ENCODE data around the gene HOXD11. TPM values are rescaled to one million over a fixed set of nuclear protein-coding genes. Genes with fewer than 3 reads are reported as not detected.

Gene HOXD11
- total RNA-seq, 1 experiment from 2014 or later, result not detected

DNA sequence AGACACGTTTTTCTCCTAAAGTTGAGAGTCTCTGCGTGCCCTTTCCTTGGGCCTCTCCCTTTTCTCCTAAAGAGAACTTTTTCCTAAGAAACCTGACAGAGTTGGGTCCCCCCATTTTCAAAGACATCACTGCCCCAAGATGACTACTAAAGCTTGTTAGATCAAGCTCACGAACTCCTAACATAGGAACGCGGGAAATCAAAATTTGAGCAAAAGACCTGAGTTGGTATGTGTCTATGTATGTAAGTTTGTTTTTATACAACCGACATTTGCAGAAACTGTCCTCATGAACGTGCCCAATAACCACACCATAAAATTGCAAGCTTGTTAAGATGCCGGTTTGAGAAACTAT, 13.2 kb upstream of the HOXD11 start:
- Histone ChIP-seq H3K27ac (no peak overlapping the region), H3K4me3 (no peak overlapping the region), H3K9me3 (replicated peaks) (no peaks in the 10 kb centered on the region; the same call in 1 of the 2 replicates), H3K4me1 (replicated peaks) (peaks cover 34% of the 10 kb centered on the region), H3K27me3 (replicated peaks) (peaks cover 78% of the 10 kb centered on the region), H3K36me3 (no peaks in the 10 kb centered on the region)
- no peak for DNase-seq (ENCODE audit: low read depth in 1 of 2, low spot score in 2 of 2)

DNA sequence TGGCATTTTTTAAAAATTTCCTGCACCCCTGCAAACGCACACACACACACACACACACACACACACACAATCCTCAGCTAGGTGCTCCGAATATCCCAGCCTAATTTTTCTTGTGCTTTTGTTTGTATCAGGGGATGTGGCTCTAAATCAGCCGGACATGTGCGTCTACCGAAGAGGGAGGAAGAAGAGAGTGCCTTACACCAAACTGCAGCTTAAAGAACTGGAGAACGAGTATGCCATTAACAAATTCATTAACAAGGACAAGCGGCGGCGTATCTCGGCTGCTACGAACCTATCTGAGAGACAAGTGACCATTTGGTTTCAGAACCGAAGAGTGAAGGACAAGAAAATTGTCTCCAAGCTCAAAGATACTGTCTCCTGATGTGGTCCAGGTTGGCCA, 12.7 kb upstream of the HOXD11 start:
- H3K27ac ChIP-seq, result no peak overlapping the region
- H3K36me3 ChIP-seq, result no peaks in the 10 kb centered on the region
- DNase-seq (ENCODE audit: low read depth in 1 of 2, low spot score in 2 of 2), result no peak
- peaks cover 34% of the 10 kb centered on the region for H3K4me1 ChIP-seq (replicated peaks)
- no peak overlapping the region for H3K4me3 ChIP-seq
- H3K9me3 ChIP-seq (replicated peaks), result no peaks in the 10 kb centered on the region; the same call in 1 of the 2 replicates
- H3K27me3 ChIP-seq (replicated peaks), result peaks cover 78% of the 10 kb centered on the region

DNA sequence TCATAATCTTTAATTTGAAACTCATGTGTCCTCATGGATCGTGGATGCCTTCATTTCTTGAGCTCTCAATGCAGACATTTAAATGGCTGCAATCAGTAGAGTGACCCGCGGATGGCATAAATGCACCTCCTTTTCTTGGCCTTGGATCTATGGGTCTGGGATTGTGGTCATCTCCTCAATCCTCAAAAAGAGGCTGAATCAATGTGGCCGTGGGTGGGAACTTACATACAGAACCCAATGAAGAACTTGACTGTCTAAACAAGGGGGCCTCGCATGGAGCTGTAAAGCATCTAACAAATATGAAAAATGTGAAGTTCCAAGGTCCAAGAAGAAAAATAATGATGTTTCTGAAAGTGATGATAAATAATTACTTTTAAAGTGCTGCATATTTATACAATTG, 11.7 kb upstream of the HOXD11 start:
- H3K9me3 ChIP-seq (replicated peaks), result no peaks in the 10 kb centered on the region; the same call in 1 of the 2 replicates
- H3K36me3 ChIP-seq, result no peaks in the 10 kb centered on the region
- H3K27me3 ChIP-seq (replicated peaks), result peaks cover 67% of the 10 kb centered on the region
- DNase-seq (ENCODE audit: low read depth in 1 of 2, low spot score in 2 of 2), result no peak
- no peak overlapping the region for H3K27ac ChIP-seq
- no peak overlapping the region for H3K4me3 ChIP-seq
- peaks cover 34% of the 10 kb centered on the region for H3K4me1 ChIP-seq (replicated peaks)

DNA sequence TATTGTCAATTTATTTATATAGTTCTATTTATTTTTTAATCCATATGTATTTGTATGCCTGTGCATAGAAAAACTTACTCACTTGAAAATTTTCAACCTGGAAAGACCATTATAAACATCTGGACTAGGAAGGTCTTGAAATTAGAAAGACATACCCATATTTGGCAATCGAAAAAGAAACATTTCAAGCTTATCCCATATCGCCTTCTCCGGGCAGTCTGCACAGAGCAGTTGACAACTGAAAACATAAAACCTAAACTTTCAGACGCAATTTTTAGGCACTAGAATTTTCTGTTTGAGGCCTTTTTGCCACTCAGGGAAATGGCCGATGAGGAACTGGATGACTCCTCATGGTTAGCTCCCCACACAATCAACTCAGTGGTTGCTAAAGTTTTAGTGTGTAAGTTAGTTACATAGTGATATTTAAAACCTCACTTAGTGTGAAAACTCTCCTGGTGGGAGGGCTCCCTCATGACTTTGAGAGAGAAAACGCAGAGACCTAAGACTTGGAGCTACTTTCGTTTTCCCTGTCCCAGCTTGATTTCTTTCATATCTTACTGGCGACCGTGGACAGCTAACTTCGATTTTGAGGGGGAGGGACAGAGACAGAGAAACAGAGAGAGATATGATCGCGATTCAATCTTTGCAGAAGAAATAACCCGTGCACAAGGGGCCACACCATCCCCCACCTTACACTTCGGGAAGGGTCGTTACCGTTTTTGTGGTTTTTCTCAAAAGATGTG, 10.7 kb upstream of the HOXD11 start:
- peak in 1 of 2 experiments; percentile 49 for DNase-seq (ENCODE audit: low read depth in 1 of 2, low spot score in 2 of 2)
- H3K36me3 ChIP-seq, result no peaks in the 10 kb centered on the region
- H3K27me3 ChIP-seq (replicated peaks), result peaks cover 59% of the 10 kb centered on the region
- peaks cover 34% of the 10 kb centered on the region for H3K4me1 ChIP-seq (replicated peaks)
- H3K4me3 ChIP-seq, result peak overlapping the region; percentile 46
- no peaks in the 10 kb centered on the region; the same call in 1 of the 2 replicates for H3K9me3 ChIP-seq (replicated peaks)
- peak overlapping the region; percentile 36 for H3K27ac ChIP-seq

DNA sequence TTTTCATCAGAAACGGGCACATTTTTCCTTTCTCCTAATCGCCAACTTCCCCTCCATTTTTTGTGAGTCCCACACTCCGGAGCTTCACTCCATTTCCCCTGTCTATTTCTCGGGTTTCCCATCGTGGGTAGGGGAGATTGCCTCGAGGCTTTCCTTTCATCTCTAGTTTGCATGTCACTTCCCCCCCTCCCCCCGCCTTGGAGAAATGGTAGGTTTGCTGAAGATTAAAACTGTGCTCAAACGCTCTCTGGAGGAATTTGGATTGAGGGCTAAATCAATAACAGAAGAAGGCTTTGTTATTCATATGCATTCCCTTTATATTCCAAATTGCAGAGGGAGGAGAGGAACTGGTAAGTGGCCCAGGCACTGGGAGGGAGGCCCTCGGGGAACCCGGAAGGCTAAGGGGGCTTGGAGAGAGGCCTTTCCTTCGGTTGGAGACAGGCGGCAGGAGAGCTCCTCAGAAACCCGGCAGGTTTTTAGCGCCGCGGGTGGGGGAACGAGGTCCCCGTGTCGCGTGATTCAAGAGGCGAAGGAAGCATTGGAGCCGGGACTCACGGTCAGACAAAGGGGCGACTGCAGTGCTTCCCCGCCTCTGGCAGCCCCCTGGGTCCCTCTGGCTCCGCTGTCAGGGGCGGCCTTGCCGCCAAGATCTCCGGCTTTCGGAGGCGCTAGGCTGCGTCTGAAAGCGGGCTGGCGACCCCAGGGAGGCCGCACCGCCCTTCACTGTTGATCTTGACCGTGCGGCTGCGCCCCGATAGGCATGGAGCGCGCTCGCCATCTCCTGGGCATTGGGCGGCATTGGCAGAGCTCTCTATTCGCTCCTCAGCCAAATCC, 9.9 kb upstream of the HOXD11 start:
- DNase-seq (ENCODE audit: low read depth in 1 of 2, low spot score in 2 of 2), result peak; percentile 78
- no peaks in the 10 kb centered on the region for H3K36me3 ChIP-seq
- peaks cover 53% of the 10 kb centered on the region for H3K27me3 ChIP-seq (replicated peaks)
- peak overlapping the region; percentile 36 for H3K27ac ChIP-seq
- H3K4me3 ChIP-seq, result peak overlapping the region; percentile 46
- H3K9me3 ChIP-seq (replicated peaks), result no peaks in the 10 kb centered on the region; the same call in 1 of the 2 replicates
- peaks cover 34% of the 10 kb centered on the region for H3K4me1 ChIP-seq (replicated peaks)

DNA sequence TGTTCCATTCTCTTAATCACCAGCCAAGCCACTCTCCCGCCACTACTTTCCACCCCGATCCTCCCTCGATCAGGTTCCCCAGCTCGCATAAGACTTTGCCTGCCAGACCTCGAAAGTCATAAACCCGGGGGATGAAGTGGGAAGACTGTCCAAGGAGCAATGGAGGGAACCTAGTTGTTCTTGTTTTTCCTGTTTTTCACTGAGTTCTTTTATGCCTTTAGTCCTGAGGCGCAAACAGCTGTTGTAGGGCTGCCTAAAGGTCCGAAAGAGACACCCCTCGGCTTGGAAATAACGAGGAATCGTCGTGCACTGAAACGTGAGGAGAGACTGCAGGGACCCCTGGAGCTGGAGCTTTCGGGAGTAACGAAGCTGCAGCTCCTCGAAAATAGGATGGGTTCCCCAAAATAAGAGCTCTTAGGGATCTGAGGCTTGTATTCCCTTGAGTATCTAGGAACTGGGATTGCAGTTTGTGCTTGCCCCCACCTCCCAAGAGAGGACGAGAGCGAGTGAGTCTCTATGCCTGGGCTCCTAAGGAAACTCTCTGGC, 9.2 kb upstream of the HOXD11 start:
- H3K27me3 ChIP-seq (replicated peaks), result peaks cover 47% of the 10 kb centered on the region
- H3K9me3 ChIP-seq (replicated peaks), result no peaks in the 10 kb centered on the region; the same call in 1 of the 2 replicates
- peak in 1 of 2 experiments; percentile 62 for DNase-seq (ENCODE audit: low read depth in 1 of 2, low spot score in 2 of 2)
- H3K4me1 ChIP-seq (replicated peaks), result peaks cover 30% of the 10 kb centered on the region
- no peak overlapping the region for H3K27ac ChIP-seq
- H3K36me3 ChIP-seq, result no peaks in the 10 kb centered on the region
- H3K4me3 ChIP-seq, result peak overlapping the region; percentile 46

DNA sequence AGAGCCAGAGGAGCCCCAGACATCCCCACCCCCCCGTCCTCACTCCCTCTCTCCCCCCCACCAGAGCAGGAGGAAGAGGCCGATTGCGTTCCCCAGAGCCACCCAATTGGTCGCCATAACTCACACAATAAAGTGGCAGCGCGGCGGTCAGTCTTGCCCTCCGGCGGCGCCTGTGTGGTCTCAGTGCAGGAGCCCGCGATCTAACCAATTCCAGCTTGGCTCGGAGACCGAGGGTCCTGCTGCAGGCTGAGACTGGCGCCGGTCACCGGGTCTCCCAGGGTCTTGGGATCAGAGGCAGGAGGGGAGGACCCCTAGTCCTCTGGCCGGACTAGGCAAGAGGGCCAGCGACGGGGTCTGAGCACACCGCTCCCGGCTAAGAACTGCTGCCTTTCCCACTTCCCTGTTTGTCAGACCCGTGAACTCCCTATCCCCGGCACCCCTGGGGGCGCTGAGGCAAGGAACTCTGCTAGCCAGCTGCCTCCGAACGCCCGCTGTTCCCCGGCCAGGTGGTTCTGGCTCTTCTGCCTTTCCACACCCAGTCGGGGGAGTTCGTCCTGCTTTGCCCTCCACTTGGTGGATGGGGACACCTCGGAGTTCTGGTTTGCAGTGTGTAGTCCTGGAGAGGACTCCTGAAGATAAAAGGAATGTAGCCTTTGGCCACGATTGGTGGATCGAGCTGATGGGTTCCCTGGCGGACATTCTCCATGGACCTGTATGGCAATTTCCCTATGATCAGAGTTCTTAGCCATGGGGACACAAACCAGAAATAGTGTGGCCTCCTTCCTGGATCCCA, 8.5 kb upstream of the HOXD11 start:
- Histone ChIP-seq H3K27me3 (replicated peaks) (peaks cover 41% of the 10 kb centered on the region), H3K4me3 (peak overlapping the region; percentile 46), H3K36me3 (no peaks in the 10 kb centered on the region), H3K27ac (no peak overlapping the region), H3K9me3 (replicated peaks) (no peaks in the 10 kb centered on the region; the same call in 1 of the 2 replicates), H3K4me1 (replicated peaks) (peaks cover 23% of the 10 kb centered on the region)
- DNase-seq (ENCODE audit: low read depth in 1 of 2, low spot score in 2 of 2), result peak; percentile 46 to 64

DNA sequence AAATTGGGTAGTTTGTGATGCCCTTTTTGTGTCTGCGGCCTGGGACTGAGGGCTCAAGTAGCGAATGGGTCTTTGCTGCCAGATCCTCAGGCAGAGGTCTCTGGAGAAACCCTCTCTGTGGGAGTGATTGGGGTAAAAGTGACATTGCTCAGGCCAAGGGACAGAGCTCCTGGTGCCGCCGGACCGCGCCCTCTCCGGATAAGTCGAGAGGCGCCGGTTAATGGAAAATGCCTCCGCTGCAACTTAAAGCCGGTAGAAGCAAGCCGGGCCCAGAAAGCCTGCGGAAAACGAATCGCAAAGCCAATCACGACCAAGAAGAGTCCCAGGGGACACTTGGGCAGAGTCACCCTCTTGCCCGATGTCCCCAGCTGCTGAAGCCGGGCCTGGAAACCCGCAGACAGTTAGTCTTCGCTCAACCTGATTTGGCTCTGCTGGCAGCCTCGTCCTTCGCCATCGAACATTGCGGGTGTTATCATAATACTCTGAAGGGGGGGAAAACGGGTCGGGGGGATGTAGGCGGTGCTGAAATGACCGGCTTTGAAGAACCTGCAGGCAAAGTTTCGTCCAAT, 7.8 kb upstream of the HOXD11 start:
- Histone ChIP-seq H3K36me3 (no peaks in the 10 kb centered on the region), H3K4me3 (no peak overlapping the region), H3K9me3 (replicated peaks) (no peaks in the 10 kb centered on the region; the same call in 1 of the 2 replicates), H3K4me1 (replicated peaks) (peaks cover 22% of the 10 kb centered on the region), H3K27me3 (replicated peaks) (peaks cover 36% of the 10 kb centered on the region), H3K27ac (no peak overlapping the region)
- DNase-seq (ENCODE audit: low read depth in 1 of 2, low spot score in 2 of 2), result no peak

DNA sequence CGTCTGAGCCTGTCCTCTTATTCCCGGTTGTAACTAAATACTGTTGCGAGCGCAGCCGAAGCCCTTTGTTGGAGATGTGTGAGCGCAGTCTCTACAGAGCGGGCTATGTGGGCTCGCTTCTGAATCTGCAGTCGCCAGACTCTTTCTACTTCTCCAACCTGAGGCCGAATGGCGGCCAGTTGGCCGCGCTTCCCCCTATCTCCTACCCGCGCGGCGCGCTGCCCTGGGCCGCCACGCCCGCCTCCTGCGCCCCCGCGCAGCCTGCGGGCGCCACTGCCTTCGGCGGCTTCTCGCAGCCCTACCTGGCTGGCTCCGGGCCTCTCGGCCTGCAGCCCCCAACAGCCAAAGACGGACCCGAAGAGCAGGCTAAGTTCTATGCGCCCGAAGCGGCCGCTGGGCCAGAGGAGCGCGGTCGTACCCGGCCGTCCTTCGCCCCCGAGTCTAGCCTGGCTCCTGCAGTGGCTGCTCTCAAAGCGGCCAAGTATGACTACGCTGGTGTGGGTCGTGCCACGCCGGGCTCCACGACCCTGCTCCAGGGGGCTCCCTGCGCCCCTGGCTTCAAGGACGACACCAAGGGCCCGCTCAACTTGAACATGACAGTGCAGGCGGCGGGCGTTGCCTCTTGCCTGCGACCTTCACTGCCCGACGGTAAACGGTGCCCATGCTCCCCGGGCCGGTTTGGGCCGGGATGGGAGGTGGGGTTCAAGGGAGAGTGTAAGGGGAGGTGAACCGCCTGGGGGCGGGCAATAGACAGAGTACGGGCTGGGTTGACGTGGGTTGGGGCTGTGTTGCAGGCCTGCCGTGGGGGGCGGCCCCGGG, 7.1 kb upstream of the HOXD11 start, which contains the start of gene HOXD12:
TSS of gene HOXD12 (plus strand) at position 68 of the 819 bp plus-strand sequence. CDS start at position 75, 7 bp downstream.
- H3K27me3 ChIP-seq (replicated peaks), result peaks cover 33% of the 10 kb centered on the region
- H3K4me3 ChIP-seq, result no peak within 1 kb of the TSS; the same call in 1 of the 2 replicates
- no peak for DNase-seq (ENCODE audit: low read depth in 1 of 2, low spot score in 2 of 2)

DNA sequence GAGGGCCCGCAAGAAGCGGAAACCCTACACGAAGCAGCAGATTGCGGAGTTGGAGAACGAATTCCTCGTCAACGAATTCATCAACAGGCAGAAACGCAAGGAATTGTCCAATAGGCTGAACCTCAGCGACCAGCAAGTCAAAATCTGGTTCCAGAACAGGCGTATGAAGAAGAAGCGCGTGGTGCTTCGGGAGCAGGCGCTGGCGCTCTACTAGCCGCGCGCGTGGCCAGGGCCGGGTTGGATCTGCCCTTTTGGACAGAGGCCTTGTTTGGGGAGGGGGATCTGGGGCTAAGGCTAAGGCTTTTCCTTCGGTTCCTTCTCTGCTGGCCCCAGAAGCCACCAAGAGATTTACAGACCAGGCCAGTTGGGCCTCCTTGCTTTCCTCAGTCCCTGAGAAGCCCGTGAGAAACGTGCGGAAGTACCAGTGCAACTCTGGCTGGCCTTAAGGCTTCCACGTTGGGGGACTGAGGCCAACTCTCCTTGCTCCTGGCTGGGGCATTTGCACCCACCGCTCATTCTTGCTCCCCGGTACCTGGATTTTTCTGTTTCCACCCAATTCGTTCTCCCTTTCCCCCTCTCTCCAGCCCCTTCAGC, 6.4 kb upstream of the HOXD11 start:
- Histone ChIP-seq H3K4me1 (replicated peaks) (peaks cover 22% of the 10 kb centered on the region), H3K4me3 (no peak overlapping the region), H3K27me3 (replicated peaks) (peaks cover 33% of the 10 kb centered on the region), H3K36me3 (no peaks in the 10 kb centered on the region), H3K9me3 (replicated peaks) (no peaks in the 10 kb centered on the region; the same call in 1 of the 2 replicates), H3K27ac (no peak overlapping the region)
- no peak for DNase-seq (ENCODE audit: low read depth in 1 of 2, low spot score in 2 of 2)

More for the DNA sequence above, 7.1 kb upstream of the HOXD11 start, which contains the start of gene HOXD12:
- Histone ChIP-seq H3K27ac (no peak within 1 kb of the TSS), H3K36me3 (no peaks in the 10 kb centered on the region), H3K4me1 (replicated peaks) (peaks cover 22% of the 10 kb centered on the region), H3K9me3 (replicated peaks) (no peaks in the 10 kb centered on the region; the same call in 1 of the 2 replicates)

DNA sequence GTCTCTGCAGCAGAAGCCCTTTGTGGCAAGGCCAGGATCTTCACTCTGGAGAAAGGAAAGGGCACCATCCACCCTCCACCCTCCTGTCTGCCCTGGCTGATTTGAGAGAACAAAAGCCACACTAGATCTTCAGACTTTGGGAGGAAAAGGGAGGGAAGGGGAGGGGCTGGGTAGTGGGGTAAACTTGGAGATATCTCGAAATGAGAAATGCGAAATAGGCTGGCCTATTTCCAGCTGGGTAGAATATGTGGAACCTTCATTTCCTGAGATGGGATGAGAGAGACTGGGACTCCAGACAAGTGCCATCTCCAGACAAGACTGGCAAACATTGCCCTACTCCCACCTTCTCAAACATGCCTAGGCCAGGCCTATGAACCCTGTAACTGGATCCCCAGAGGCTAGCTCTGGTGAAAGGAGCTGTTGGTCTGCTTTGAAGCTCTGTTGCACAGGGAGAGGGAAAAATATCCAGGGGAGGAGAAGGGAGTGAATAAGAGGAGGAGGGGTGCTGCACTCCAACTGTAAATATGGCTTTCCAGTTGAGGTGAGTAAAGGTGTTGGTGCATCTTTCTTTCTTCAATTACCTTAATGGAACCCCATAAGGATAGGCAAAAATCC, 5.8 kb upstream of the HOXD11 start:
- H3K27me3 ChIP-seq (replicated peaks), result peaks cover 33% of the 10 kb centered on the region
- H3K27ac ChIP-seq, result no peak overlapping the region
- no peak for DNase-seq (ENCODE audit: low read depth in 1 of 2, low spot score in 2 of 2)
- H3K4me3 ChIP-seq, result no peak overlapping the region
- H3K9me3 ChIP-seq (replicated peaks), result no peaks in the 10 kb centered on the region; the same call in 1 of the 2 replicates
- peaks cover 22% of the 10 kb centered on the region for H3K4me1 ChIP-seq (replicated peaks)
- H3K36me3 ChIP-seq, result no peaks in the 10 kb centered on the region

All from SJSA1 (cell line).